ENCODE measurements around the gene ZNF407.

DNA sequence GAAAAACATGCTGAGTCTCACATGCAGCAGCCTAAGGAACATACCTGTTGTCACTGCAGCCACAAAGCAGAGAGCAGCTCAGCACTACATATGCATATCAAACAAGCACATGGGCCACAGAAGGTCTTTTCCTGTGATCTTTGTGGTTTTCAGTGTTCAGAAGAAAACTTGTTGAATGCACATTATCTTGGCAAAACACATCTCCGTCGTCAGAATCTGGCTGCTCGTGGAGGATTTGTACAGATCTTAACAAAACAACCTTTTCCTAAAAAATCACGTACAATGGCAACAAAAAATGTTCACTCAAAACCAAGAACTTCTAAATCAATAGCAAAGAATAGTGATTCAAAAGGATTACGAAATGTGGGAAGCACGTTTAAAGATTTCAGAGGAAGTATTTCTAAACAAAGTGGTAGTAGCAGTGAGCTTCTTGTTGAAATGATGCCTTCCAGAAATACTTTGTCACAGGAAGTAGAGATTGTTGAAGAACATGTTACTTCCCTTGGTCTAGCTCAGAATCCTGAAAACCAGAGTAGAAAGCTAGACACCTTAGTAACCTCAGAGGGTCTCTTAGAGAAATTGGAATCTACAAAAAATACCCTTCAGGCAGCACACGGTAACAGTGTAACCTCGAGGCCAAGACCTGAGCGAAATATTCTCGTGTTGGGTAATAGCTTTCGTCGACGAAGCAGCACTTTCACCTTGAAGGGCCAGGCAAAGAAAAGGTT lies 34.1 kb downstream of the ZNF407 start:
- TF ChIP-seq CTCF (IDR thresholded peaks at IDR 0.05; ENCODE audit: low read depth, low read length, poor library complexity, severe bottlenecking) = no peak
- no peak for TF ChIP-seq EZH2phosphoT487 (IDR thresholded peaks at IDR 0.05; ENCODE audit: borderline replicate concordance, low read length)
